ENCODE measurements around the gene ARHGAP33. TPM values are rescaled to one million over a fixed set of nuclear protein-coding genes. Genes with fewer than 3 reads are reported as not detected.

ARHGAP33 gene
- total and polyA plus RNA-seq, 10 of the 15 experiments (the other 5 are each of a cell fraction or from before 2014, with no cell fraction given): 0.05 to 22.9 (median 2.3) TPM; not detected in 1

GRCh38 chr19:35824150-35824549 is 48.8 kb downstream of the ARHGAP33 start (continued):
- TF ChIP-seq USF1 (IDR thresholded peaks at IDR 0.05; ENCODE audit: borderline replicate concordance, extremely low read length, insufficient read depth, low read depth, low read length) (no peak), POU2F2 (IDR thresholded peaks at IDR 0.05; ENCODE audit: borderline replicate concordance, low read depth, low read length) (no peak), NFYA (IDR thresholded peaks at IDR 0.05; ENCODE audit: borderline replicate concordance, low read depth, low read length) (no peak), MYB (IDR thresholded peaks at IDR 0.05; ENCODE audit: borderline replicate concordance, low read depth, low read length) (no peak)

- Histone ChIP-seq H3K27ac (ENCODE audit: control insufficient read depth, insufficient read depth) (no peak overlapping the region), H3K4me3 (no peak overlapping the region), H3K9ac (ENCODE audit: control insufficient read depth, insufficient read depth, low read length) (no peak overlapping the region), H3K9me3 (replicated peaks; ENCODE audit: control insufficient read depth, insufficient read depth, low read length) (no peaks in the 10 kb centered on the region), H2AFZ (ENCODE audit: control insufficient read depth, low read depth, low read length) (no peak overlapping the region), H3K79me2 (ENCODE audit: control insufficient read depth, insufficient read depth, low read length) (no peaks in the 10 kb centered on the region), H3K4me1 (ENCODE audit: control insufficient read depth, insufficient read depth, low read length) (no peaks in the 10 kb centered on the region), H3K4me2 (ENCODE audit: control insufficient read depth, insufficient read depth) (no peak overlapping the region), H4K20me1 (ENCODE audit: control insufficient read depth, insufficient read depth) (no peaks in the 10 kb centered on the region; the same call in 1 of the 2 replicates), H3K36me3 (ENCODE audit: control insufficient read depth in 2 of 2, insufficient read depth in 2 of 2, low read length in 1 of 2) (no peaks in the 10 kb centered on the region), H3K27me3 (replicated peaks in 1 of 2; ENCODE audit: control insufficient read depth in 2 of 2, insufficient read depth in 2 of 2, low read length in 1 of 2) (no peaks in the 10 kb centered on the region; a peak in 2 of 4 replicates)
- peak; percentile 66 for TF ChIP-seq YY1 (IDR thresholded peaks at IDR 0.05; ENCODE audit: low read depth, low read length)
- TF ChIP-seq IKZF1 (conservative IDR thresholded peaks at IDR 0.05): no peak
- peak; percentile 97 for TF ChIP-seq REST (IDR thresholded peaks at IDR 0.05; ENCODE audit: low read depth, low read length)
- no peak for TF ChIP-seq ZNF622 (IDR thresholded peaks at IDR 0.05)
- no peak for TF ChIP-seq MTA3 (IDR thresholded peaks at IDR 0.05; ENCODE audit: borderline replicate concordance, low read length)
- ChIA-PET CTCF (no interaction called here), SMC1A (ENCODE audit: uncharacterized antibody, unreplicated experiment) (interaction anchor here (1.0 kb wide), 1 partner anchor 134 kb away, joined by 3 read pairs; no protein-coding TSS in a partner anchor), RAD21 (ENCODE audit: unreplicated experiment) (interaction anchor here (1.0 kb wide), 1 partner anchor 81 kb away, joined by 3 read pairs; the partner anchor contains the start of gene LIN37), POLR2A (no interaction called here)
- FAIRE-seq (no peak), ATAC-seq (peak; percentile 59), DNase-seq (ENCODE audit: low read depth, low spot score) (no peak)
- in situ Hi-C loops (cut with MboI) (no loop called here), intact Hi-C loops (cut with micrococcal nuclease; ENCODE audit: unreplicated experiment) (no loop called here)
- no TSS peak for BruUV-seq (replicated peaks)
- WGBS (ENCODE audit: insufficient coverage, insufficient replicate concordance, low lambda C conversion rate, missing lambda C conversion rate): 20% methylated on average over 12 of the region's 12 CpGs
These were observed 53.4 kb downstream of the ARHGAP33 start for GRCh38 chr19:35828692-35829301.
